Choroid plexus epithelial cell (primary cell): ENCODE measurements around the gene ZSCAN10.

Experiments used
- DNase-seq: peaks from one replicate; pipeline ENCODE4 v3.0.0-alpha.2; 2010; ENCODE audit warnings: low read depth
- H3K4me3 ChIP-seq: 2 replicates; pipeline ENCODE4 v1.5.1; 2011; ENCODE audit warnings: low read depth, mild to moderate bottlenecking, control low read depth, low read length, moderate library complexity
- CTCF ChIP-seq: conservative IDR thresholded peaks from 2 replicates; pipeline ENCODE4 v1.5.1; 2011; ENCODE audit warnings: low read depth, mild to moderate bottlenecking, control low read depth, inconsistent platforms, low read length, moderate library complexity

The ZSCAN10 gene

GRCh38 chr16:3144321-3144983 lies 45.4 kb upstream of the ZSCAN10 start:
- no peak for TF ChIP-seq CTCF
- DNase-seq = no peak
- no peak overlapping the region for H3K4me3 ChIP-seq

GRCh38 chr16:3143598-3144320 lies 44.7 kb upstream of the ZSCAN10 start:
- TF ChIP-seq CTCF = no peak
- no peak overlapping the region for H3K4me3 ChIP-seq
- no peak for DNase-seq

- no peak for DNase-seq
- TF ChIP-seq CTCF = no peak
- no peak overlapping the region for H3K4me3 ChIP-seq
Measured at GRCh38 chr16:3143189-3143588, 44.1 kb upstream of the ZSCAN10 start.

GRCh38 chr16:3142770-3143169 lies 43.7 kb upstream of the ZSCAN10 start:
- no peak overlapping the region for H3K4me3 ChIP-seq
- DNase-seq = no peak
- TF ChIP-seq CTCF = no peak

GRCh38 chr16:3142327-3142726 lies 43.2 kb upstream of the ZSCAN10 start:
- no peak overlapping the region for H3K4me3 ChIP-seq
- DNase-seq = no peak
- no peak for TF ChIP-seq CTCF

GRCh38 chr16:3141781-3142311 lies 42.8 kb upstream of the ZSCAN10 start:
- no peak overlapping the region for H3K4me3 ChIP-seq
- no peak for DNase-seq
- TF ChIP-seq CTCF = no peak
